HG03175 (cell line): ENCODE measurements around the gene FXN.
"Not testable (repeated sequence)": the region's sequence is repeated elsewhere in the genome, so short reads cannot be mapped to it uniquely, and the experiment has no call there.

Experiments
- ATAC-seq: cut with Tn5 transposase; IDR thresholded peaks from one replicate; pipeline ENCODE4 v1.9.1; 2021; ENCODE audit warnings: mild to moderate bottlenecking, moderate library complexity; ENCODE audit not compliant: unreplicated experiment

Gene FXN

DNA sequence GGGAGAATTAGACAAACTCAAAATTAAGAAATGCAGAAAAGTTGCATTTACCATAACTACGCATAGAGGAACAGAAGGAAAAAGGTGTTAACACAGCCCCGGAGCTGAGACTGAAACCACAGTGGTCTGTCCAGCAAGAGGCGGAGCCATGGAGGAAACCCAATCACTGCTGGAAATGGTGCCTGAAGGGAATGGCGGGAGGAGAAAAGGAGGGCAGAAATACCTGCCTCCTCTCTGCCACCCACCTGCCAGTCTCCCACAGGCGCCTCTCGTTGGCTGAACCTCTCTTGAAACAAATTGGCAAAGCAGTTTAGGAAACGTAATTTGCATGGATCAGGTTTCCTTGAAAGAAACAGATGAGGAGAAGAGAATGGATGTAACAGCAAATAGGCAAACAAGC, 11.9 kb upstream of the FXN start:
- no peak for ATAC-seq

DNA sequence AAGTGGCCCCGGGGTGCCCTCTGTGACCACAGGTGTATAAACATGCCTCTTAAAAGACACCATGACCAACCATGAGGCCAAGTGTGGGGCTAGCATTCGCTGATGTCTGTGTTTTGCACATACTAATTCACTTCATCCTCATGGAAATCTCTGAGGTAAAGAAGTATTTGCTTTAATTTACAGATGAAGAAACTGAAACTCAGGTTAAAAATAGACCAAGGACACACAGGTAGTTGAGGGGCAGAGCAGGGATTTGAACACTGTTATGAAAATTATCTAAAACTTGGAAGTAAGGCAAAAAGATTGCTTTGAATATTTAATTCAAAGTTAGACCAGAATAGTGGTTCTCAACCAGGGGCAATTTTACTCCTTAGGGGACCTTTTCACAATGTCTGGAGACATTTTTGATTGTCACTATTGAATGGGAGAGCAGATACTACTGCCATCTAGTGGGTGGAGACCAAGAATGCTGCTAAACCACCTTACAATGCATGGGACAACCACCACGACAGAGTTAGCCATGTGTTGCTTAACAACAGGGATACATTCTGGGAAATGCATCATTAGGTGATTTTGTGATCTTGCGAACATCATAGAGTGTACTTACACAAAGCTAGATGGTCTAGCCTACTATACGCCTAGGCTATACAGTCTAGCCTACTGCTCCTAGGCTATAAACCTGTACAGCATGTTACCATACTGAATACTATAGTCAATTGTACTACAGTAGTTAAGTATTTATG, 8.0 kb upstream of the FXN start:
- peak; percentile 75 for ATAC-seq

DNA sequence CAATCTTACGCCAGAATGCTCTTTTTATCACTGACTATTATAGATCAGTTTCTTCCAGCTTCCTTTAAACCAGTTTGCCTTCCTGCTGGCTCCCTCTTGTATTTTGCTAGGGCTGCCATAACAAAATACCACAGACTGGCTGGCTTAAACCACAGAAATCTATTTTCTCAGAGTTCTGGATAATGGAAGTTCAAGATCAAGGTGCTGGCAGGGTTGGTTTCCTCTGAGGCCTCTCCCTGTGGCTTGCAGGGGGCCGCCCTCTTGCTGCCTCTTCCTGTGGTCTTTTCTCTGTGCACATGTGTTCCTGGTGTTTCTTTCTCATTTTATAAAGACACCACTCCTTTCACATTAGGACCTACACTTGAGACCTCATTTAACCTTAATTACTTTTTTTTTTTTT, 6.8 kb upstream of the FXN start:
- ATAC-seq, result no peak

DNA sequence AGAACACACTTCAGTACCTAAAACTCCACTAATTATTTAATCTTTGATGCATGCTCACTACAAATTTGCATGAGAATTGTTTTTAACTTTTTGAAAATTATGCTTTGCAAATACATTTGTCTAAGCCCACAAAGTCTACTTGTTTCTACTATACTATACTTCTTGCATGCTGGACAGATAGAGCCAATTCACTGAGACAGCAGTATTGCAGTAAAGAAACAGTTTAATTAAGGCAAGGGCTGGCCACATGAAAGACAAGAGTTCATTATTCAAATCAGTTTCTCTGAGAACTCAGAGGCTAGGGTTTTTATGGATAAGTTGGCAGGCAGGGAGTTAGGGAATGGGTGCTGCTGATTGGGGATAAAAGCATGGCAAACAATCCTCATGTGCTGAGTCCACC, 6.0 kb upstream of the FXN start:
- no peak for ATAC-seq

DNA sequence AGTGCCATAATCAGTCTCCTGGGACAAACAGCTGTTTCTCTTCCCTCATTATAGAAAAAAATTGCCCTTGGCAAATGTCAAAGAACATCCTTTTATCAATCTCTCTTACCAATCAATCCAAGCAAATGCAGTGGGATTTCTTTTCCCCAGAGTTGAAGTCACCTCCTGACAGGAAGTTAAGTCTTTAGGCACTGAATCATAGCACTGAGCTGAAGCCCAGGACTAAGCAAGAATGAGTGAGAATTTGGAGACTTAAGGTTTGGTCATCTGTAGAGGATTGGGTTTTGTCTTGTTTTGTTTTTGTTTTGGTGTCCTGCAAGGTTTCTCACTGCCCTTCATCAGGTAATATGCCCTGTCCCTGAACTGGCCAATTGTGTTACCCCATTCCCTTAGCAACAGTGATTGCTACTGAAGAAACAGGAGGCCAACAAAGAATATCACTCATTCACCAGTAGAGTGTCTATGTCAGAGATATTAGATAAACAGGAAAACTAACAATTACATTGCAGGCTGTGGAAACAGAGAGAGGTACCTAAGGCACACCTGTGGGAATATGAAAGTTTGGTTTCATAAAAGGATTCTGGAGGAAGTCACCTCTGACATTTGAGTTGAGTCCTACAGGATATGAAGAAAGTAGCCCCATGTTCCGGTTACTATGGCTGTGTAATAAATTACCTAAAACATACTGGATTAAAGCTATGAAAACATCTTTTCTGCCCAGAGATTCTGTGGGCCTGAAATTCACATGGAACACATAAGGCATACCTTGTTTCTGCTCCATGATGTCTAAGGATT, 4.5 kb upstream of the FXN start:
- no peak for ATAC-seq

DNA sequence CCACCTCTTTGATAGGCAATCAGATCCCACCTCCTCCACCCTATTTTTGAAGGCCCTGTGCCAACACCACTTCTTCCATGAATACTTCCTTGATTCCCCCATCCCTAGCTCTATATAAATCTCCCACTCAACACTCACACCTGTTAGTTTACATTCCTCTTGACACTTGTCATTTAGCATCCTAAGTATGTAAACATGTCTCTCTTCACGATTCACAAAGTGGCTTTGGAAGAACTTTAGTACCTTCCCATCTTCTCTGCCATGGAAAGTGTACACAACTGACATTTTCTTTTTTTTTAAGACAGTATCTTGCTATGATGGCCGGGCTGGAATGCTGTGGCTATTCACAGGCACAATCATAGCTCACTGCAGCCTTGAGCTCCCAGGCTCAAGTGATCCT, 1.5 kb upstream of the FXN start:
- no peak for ATAC-seq

DNA sequence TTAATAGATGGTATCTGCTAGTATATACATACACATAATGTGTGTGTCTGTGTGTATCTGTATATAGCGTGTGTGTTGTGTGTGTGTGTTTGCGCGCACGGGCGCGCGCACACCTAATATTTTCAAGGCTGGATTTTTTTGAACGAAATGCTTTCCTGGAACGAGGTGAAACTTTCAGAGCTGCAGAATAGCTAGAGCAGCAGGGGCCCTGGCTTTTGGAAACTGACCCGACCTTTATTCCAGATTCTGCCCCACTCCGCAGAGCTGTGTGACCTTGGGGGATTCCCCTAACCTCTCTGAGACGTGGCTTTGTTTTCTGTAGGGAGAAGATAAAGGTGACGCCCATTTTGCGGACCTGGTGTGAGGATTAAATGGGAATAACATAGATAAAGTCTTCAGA, 757 bp downstream of the FXN start:
- peak; percentile 14 for ATAC-seq

DNA sequence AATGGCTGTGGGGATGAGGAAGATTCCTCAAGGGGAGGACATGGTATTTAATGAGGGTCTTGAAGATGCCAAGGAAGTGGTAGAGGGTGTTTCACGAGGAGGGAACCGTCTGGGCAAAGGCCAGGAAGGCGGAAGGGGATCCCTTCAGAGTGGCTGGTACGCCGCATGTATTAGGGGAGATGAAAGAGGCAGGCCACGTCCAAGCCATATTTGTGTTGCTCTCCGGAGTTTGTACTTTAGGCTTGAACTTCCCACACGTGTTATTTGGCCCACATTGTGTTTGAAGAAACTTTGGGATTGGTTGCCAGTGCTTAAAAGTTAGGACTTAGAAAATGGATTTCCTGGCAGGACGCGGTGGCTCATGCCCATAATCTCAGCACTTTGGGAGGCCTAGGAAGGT, 1.2 kb downstream of the FXN start:
- no peak for ATAC-seq

DNA sequence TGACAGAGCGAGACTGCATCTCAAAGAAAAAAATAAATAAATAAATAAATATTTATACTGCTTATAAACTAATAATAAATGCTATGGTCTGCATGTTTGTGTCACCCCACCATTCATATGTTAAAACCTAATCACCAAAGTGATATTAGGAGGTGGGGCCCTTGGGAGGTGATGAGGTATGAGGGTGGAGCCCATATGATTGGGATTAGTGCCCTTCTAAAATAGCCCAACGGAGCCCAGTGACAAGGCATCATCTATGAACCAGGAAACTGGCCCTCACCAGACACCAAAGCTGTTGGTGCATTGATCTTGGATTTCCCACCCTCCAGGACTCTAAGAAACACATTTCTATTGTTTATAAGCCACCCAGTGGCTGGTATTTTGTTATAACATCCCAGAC, 5.1 kb downstream of the FXN start:
- ATAC-seq, result no peak

DNA sequence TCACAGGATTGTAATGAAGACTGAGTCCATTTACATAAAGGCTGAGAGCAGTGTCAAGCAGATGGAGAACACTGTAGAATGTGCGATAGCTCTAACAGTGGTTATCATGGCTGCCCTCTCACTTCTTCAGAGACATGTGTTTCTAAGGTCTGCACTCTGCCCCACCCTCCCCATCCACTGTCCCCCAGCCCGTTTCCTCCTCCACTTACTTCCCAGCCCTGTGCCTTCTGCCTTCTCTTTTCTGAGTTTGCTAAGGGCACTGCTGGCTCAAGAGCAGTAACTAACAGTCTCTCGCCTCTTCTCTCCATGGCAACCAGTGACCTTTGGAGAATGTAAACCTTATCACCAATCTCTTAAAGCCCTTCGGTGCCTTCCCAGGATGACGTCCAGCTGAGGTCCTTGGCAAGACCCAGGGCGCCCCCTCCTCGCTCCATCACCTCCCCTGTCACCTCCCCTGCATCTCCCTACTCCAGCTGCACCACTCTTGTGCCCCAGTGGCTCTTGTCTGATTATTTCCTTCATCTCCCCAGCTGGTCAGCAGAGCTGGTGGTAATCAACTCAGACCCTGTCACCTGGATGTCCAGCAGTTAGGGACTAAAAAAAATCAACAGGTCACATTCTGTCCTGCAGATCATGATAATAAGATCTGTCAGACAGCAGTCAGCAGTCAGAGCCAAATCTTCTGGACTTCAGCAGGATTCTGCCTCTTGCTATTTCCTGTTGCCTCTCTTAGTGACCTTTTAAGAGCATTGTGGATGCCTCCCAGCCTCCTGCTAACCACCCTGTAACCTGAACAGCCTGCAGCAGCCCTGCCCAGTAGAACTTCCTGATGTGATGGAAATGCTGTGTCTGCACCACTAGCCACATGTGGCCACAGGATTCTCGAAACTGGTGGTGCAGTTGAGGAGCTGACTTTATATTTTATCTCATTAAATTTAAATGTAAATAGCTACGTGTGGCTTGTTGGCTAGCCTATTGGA, 9.0 kb downstream of the FXN start:
- no peak for ATAC-seq

DNA sequence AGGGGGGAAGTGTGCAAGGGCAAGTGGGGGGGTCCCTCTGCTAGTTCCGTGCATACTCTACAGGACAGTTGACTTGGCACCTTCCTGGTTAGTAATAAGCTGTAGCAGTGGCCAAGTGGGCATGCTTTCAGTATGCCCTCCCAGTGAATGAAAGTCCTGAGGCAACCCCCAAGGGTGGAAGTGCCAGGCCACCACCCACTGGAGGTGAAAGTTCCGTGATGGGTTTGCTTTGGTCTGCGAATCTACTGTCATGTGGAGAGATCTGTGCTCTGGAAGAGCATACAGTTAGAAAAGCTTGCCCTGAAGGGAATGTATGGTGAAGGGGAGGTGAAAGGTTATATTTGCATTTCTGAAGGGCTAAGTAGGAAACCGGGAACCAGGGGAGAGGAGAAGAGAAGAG, 10.3 kb downstream of the FXN start:
- no peak for ATAC-seq

DNA sequence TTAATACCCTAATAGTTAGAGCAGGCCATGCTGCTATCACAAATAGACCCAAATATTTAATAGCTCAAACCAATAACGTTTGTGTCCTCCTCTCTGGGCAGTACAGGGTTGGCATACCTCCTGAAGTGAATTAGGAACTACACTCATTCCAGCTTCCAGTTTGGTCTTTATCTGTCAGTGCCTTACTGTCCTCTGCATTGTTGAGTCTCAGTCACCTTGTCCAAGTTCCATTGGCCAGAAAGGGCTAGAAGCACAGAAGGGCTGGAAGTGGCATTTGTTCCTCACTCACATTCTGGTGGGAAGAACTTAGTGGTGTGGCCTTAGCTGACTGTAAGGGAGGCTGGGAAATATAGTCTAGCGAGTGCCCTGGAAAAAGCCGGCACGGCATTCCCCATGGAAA, 11.2 kb downstream of the FXN start:
- ATAC-seq, result no peak

DNA sequence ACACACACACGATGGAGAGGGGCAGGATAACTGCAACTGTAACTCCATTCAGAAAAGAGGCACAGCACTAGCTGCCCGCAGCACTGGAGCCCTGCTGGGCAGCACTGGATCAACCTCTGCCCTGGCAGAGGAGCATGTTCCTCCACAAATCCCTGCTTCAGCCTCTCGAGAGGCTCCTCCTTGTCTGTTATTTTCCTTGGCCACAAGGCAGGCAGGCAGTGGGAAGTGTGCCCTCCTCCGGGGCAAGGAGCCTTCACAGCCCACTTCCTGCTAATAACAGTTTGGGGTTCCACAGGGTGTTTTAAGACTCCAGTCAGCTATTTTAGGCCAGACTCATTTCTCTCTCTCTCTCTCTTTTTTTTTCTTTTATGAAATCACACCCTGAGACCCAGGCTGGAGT, 11.8 kb downstream of the FXN start:
- no peak for ATAC-seq

DNA sequence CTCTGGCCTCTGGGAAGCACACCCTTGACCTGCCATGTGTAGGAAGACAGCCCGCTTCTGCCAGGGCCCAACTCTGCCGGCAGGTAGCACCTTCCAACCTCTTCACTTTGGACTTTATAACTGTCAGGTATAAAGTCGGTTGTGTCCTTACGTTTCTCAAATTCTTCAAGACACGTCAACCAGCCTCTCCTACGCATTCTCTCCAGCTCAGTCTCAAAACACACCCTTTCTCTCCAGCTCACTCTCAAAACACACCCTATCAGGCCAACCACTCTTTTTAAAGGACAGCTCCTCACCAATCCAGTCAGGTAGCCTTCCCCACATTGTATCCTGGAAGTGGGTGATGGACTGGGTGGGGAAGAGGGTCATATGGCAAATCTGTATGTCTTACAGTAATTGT, 13.5 kb downstream of the FXN start:
- no peak for ATAC-seq

DNA sequence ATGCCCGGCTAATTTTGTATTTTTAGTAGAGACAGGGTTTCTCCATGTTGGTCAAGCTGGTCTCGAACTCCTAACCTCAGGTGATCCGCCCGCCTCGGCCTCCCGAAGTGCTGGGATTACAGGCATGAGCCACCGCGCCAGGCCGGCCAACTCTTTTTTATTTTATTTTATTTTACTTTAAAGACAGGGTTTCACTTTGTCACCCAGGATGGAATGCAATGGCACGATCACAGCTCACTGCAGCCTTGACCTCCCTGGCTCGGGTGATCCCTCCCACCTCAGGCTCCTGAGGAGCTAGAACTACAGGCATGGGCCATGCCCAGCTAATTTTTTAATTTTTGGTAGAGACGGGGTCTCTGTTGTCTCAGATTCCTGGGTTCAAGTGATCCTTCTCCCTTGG, 15.4 kb downstream of the FXN start:
- not testable (repeated sequence) for ATAC-seq

DNA sequence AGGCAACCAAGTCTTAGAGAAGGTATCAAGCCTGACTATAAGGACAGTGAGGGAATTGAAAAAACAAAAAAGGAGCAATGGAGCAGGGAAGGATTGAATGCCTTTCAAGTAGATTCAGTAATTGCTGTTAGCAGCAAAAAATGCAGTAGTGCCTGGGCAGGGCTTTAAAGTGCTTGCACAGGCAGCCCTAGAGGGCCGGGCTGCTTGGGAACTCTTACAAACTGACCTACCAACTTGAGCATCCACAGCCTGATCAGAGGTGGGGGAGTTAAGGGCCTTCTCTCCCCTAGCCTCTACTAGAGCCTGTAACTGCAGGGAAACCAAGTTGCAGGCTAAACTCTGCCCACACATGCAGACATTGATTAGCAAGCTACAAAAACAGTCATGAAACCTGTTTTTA, 19.4 kb downstream of the FXN start:
- no peak for ATAC-seq

DNA sequence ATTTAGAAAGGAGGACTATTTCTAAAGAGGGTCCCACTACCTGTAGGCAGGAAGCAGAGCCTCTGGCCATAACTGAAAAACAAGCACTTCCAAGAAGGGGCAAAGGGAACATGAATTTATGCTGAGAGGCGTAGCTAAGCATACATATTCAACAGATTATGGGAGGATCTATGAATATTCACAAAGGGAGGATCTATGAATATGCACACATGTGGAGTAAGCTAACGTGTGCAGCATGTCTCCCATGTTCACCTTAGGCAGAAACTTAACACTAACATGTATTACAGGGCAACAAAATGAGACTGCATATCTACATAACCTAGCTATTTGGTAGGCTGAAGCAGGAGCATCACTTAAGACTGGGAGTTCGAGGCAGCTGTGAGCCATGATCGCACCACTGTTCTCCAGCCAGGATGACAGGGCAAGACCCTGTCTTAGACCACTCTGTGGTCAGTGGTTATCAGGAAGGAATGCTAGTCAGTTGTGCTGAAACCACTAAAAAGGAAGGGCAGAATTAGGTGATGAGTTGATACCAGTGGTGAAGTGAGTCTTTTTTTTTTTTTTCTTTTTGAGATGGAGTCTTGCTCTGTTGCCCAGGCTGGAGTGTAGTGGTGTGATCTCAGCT, 20.8 kb downstream of the FXN start:
- no peak for ATAC-seq

DNA sequence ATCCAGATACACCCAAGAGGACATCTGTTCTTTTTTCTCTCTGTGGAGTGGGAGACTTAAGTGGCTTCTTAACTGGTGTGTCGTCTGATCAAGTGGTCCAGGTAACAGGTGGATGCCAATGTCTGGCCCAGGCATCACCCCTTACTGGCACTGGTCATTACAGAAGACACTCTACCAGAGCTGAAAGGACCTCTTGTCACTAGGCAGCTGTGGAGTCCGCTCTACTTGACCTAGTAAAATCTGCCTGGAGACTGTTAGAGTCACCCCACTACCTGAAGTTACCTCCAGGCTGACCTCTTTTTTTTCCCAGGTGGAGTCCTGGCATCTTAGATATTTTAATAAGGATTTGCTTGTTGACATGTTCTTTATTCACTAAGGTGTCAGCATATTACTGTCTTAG, 22.5 kb downstream of the FXN start:
- ATAC-seq, result no peak

DNA sequence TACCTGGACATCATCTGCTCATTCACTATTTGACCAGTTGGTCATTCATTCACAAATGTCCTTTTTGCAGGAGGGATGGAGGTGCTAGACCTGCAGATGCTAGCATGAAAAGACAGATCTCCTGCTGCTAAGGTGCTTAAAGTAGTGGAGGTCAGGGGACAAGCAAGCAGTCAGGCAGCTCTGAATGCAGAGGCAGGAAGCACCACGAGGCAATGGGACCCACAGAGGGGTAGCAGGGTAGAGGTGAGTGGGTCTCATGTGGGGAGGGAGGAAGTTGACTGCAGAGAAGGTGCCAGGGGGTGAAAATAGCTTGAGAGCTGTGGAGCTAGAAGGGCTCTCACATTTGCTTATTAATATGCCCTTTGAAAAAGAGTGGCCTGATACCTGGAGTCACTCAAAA, 25.2 kb downstream of the FXN start:
- ATAC-seq, result no peak

DNA sequence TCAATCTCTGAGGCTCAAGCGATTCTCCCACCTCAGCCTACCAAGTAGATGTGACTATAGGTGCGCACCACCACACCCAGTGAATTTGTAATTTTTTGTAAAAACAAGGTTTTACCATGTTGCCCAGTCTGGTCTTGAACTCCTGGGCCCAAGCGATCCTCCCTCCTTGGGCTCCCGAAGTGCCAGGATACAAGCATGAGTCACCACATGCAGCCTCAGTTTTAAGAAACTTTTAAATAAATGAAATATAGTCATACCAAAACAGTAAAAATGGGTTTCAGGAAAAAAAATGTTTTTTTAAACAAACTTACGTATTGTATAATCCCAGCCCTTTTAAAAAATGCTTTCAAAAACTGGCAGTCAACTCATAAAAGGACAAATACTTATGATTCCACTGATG, 26.6 kb downstream of the FXN start:
- ATAC-seq, result no peak

DNA sequence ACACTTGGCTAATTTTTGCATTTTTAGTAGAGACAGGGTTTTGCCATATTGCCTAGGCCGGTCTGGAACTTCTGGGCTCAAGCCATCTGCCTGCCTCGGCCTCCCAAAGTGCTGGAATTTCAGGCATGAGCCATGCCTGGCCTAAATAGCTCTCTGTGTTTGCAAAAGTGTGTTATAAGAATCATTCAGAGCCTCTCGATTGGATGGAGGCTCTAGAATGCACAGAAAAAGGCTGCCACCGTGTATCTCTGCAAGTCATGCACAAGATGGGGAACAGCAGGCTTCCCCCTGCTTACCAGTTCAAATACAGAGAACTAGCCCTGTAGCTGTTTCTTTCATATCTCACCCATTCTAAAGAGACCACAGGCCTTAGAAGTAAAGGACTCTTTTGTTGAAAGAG, 28.3 kb downstream of the FXN start:
- no peak for ATAC-seq
